Medulla oblongata (tissue), 1 donor: ENCODE measurements around the gene USP47.

ENCODE experiments used
- DNase-seq: peaks from one replicate; pipeline ENCODE4 v3.0.0-alpha.2; 2015; ENCODE audit errors: extremely low spot score

The USP47 gene

GRCh38 chr11:11980841-11981308, 139.1 kb downstream of the USP47 start:
- DNase-seq = no peak

- DNase-seq = peak; percentile 73
Measured at GRCh38 chr11:11981364-11981763, 139.6 kb downstream of the USP47 start.

- DNase-seq = no peak
Measured at GRCh38 chr11:11981840-11982239, 140.1 kb downstream of the USP47 start.

- no peak for DNase-seq
Measured at GRCh38 chr11:11982461-11982860, 140.7 kb downstream of the USP47 start.

DNA sequence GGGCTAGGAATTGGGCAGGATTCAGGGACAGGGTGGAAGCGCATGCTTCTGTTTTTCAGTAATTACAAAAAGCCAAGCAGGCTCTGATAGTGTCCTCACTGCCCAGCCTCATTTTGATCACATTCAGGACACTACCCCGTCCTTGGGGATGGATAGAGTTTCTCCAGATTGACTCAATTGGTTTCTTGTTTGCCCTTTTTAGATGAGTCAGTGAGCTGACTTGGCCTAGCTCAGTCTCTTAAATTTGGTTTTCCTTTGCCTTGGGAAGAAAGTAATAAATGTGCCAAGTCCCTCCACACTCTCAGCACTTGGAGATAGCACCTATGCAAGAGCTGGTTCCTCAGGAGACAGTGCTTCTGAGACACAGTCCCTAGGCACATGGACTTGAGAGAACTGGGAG, 141.2 kb downstream of the USP47 start:
- DNase-seq = no peak

DNA sequence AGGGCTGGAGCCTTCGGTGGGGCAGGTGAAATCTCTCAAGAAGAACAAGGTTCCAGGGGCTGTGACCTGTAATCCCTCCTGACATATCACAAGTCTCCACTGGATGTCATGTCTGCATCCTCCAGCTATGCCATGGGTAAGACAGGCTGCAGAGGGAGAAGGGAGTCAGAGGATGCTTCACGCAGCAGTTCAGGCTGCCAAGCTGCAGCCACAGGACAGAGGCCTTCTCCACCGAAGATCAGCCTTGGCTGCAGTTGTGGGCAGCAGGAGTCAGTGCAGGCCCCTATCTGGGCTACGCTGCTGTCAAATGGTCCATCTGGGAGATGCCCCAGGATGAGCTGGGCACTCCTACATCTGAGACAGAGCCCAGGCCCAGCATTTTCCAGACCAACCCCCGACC, 141.7 kb downstream of the USP47 start:
- no peak for DNase-seq

DNA sequence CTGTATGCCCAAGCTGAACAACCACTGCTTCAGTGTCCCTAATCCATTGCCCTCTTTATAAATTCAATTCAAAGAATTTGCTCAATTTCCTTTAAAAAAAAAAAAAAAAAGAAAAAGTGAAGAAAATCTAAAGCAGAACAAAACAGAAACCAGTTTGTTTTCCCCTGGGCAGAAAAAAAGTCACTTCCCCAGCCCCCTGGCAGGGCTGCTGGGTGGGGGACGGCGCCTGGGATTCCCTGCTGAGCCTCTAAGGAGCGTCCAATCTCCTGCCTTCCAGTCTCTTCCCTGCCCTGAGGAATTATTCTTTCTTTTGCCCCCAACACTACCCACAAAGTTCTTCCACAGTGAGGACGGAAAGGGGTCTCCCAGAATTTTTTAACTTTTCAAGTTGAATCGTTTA, 142.8 kb downstream of the USP47 start:
- no peak for DNase-seq

GRCh38 chr11:11985016-11985715, 143.4 kb downstream of the USP47 start:
- no peak for DNase-seq

GRCh38 chr11:11985954-11986949, 144.5 kb downstream of the USP47 start:
- no peak for DNase-seq

GRCh38 chr11:11987503-11988022, 145.8 kb downstream of the USP47 start:
- DNase-seq = no peak

DNA sequence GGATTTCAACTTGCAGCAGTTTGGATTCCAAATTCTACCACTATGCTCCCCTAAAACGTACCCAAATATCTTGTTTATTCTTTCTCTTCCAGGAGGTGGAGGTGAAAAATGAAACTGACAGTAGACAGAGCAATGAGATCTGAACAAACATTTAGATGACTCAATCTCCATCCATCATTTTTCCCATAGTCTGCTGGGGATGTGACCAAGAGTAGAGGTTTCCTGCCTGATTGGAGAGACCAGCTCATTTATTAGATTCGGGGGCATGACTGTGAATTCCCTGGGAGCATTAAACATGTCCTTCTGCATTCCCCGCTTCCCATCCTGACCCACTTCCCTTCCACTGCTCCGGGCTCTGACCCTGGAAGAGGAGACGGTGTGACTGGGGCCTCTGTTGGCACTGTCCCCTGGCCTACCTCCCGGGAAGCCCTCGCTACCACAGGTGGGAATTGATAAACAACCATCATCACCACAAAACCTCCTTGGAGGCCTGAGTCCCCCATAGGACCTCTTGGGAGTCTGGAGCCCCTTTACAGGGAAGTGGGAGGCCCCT, 146.4 kb downstream of the USP47 start:
- DNase-seq = no peak

- no peak for DNase-seq
Measured at GRCh38 chr11:11988681-11989261, 147.0 kb downstream of the USP47 start.

DNA sequence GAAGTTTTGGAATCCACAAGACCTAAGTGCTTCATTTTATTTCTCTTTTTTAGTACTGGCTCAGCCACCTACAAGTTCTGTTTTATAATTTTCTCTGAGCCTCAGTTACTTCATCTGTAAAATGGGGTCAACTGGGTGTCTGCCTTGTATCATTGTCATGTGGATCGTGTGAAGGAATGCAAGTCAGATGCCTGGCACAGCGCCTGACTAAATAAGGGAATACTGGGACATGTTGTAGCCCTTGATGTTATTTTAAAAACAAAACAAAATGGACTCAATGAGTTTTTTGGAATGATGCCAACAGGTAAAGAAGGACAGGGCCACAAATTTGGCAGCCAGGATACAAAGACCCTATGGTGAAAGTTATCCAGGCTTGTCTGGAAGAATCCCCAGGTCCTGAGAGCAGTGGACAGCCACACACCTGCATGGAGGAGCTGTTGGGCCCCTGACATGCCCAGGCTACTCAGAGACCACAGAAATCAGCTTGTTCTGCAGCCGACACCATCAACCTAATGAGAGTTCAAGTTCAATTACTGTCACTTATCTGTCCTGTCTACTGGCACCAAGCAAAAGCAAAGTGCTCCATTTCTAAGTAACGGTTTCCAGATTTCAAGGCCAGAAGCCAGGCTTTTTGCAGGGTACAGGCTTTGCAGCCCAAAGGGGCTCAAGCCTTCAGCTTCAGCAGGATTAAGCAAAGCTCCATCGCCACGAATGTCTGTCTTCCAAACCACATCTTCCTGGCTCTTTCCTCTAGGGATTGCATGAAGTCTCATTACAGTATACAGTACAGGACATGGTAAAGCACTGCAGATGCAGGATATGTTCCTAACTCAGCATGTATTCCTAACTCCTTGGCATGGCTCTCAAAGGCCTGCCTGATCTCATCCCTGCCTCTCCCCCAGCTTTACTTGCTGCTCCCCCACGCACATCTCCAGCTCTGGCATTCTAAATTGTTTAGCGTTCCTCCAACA, 148.3 kb downstream of the USP47 start:
- no peak for DNase-seq

DNA sequence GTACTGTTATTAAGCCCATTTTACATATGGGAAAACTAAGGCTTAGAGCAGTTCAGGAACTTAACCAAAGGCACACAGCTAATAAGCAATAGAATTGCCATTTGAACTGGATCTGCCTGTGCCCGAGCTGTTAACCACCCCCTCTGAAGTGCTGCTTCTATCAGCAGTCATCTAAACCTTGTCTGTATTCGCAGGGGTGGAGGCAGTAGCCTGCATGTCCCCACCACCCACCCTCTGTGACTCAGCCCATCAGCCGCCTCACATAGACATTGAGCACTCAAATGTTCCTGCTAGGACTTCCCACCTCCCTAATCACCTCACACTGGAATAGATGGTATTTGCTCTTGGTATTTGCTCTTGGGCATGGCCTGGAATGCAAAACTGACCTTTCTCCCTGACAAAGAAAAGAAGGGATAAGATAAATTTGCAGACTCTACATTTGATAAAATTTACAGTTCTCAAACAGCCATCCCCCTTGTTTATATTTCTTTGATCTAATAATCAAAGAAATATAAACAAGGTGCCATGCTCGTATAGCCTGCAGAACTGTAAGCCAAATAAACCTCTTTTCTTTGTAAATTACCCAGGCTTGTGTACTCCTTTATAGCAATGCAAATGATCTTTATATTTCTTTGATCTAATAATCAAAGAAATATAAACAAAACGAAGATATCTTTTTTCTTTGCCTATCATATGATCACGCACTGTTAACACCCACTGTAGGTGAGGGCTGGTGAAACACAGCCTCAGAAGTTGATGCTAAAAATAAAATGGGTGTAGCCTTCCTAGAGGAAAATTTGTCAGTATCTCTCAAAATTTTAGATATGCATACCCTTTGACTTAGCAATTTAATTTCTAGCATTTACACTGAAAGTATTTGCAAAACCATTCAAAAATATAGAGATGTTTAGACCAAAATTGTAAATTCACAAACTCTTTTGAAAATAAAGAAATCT, 150.8 kb downstream of the USP47 start:
- no peak for DNase-seq

GRCh38 chr11:11993839-11994238, 152.1 kb downstream of the USP47 start:
- DNase-seq = peak; percentile 83

DNA sequence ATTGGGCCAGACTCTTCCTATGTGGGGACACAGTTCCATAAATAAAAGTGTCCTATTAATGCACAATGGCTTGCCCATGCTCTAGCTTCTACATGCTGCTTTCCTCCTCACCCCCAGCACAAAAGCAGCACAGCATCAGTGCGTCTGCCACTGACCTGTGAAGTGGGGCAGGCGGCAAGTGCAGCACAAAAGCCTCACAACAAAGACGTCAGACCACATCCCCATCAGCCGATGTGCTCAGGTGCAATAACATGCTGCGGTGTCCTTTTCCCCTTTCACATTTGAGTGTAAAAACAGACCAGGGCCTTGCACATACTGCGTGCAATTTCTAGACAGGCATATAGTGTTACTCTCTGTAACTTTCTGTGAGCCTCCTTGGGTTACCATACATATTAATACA, 153.8 kb downstream of the USP47 start:
- no peak for DNase-seq

DNA sequence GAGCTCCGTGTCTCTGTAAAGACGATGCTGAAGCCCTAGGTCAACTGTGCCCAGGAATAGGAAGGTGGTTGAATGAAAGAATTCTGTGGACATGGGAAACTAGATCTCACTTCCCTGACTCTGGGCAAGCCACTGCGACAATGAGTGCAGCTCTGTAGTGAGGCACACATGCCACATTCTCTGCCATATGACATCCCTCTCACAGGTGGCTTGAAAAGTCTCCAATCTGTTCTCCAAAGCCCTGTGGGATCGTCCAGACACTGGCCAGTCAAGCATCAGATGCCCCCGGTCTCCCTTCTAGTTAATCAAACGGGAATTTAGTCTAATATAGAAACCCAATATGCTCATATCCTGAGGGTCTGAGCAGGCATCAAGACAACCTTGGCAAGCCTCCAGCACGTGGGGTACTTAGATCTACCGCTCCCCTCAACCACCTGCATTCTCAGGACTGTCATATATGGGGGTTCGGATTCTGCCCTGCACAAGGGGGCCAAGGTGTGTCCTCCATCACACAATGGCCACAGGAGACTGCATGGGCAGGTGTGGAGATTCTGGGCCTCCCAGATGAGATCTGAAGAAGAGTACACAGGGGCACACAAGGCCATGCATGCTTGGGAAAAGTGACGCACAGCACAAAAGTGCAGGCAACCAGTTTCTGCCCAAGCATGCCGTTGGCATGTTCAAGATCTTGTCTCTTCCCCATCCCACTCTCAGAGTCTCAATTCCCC, 154.7 kb downstream of the USP47 start:
- no peak for DNase-seq

DNA sequence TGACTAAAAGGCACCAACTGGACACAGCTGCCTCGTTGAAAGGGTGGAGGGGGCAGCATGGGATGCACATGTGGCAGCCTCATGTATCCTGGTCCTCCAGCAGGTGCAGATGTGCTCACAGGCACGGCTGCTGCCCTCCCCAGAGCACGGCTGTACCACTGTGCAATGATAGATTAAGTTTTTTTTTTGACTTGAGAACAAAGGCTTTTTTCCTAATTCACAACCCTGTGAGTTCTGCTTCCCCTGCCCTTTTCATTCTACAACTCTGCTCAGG, 155.2 kb downstream of the USP47 start:
- DNase-seq = no peak
